ENCODE results near the gene TMBIM1. TPM values are rescaled to one million over a fixed set of nuclear protein-coding genes. Genes with fewer than 3 reads are reported as not detected.

TMBIM1 gene
- total RNA-seq, 6 donors from 2014 or later, result 112 to 359 (median 236) TPM

DNA sequence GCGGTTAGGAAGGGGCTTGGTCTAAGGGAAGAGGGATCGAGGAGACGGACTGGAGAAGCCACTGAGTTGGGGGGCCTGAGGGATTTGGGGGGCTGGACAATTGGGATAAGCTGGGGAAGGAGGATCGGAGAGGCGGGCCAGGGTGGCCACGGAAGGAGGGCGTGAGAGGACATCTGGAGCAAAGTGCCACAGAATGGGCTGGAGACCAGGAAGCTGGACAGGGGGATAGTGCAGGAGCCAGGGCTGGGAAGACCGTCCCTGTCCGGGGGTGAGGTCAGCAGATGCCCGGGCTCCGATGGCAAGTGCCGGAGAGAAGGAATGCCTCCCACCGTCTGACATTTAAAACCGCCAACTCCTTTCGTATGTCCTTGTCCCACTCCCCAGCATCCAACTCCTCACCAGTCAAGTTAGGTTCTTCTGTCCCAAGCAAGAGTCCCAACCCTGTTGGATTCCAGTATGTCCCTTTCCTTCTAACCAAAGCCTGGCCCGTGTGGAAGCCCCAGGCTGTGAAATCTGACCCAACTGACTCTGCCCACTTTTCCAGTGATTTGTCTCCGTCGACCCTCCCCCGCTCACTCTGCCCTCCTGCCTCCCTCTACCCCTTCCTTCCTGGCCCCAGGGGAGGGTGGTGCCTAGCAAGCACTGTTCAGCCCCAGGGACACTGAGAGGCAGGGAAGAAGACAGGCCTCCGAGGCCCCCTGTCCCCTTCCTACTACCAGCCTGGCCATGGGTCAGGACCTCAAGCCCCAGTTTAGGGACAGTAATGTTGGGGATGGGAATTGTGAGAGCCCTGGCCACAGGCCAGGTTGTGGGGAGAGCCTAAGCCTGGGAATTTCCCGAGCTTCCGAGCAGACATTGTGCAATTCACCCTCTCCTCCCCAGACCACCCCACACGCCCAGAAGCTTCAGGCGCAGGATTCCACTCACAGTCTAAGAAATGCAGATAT is 31.5 kb upstream of the TMBIM1 start:
- peak in 1 of 4 donors; percentile 67 for TF ChIP-seq POLR2A (IDR thresholded peaks at IDR 0.05)
- peak in 1 of 4 donors; percentile 30 for TF ChIP-seq EP300 (IDR thresholded peaks at IDR 0.05)
- TF ChIP-seq, protein P1, sequence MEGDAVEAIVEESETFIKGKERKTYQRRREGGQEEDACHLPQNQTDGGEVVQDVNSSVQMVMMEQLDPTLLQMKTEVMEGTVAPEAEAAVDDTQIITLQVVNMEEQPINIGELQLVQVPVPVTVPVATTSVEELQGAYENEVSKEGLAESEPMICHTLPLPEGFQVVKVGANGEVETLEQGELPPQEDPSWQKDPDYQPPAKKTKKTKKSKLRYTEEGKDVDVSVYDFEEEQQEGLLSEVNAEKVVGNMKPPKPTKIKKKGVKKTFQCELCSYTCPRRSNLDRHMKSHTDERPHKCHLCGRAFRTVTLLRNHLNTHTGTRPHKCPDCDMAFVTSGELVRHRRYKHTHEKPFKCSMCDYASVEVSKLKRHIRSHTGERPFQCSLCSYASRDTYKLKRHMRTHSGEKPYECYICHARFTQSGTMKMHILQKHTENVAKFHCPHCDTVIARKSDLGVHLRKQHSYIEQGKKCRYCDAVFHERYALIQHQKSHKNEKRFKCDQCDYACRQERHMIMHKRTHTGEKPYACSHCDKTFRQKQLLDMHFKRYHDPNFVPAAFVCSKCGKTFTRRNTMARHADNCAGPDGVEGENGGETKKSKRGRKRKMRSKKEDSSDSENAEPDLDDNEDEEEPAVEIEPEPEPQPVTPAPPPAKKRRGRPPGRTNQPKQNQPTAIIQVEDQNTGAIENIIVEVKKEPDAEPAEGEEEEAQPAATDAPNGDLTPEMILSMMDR (IDR thresholded peaks at IDR 0.05), result no peak
- peak; percentile 12 to 51 for TF ChIP-seq POLR2AphosphoS5 (IDR thresholded peaks at IDR 0.05)
- 4 to 9% methylated on average over 24 of the region's 24 CpGs for whole genome bisulfite sequencing, 2 donors
- Histone ChIP-seq H3K27me3 (no peaks in the 10 kb centered on the region), H3K9me3 (no peaks in the 10 kb centered on the region), H3K27ac (peak overlapping the region; percentile 77 to 94 (median 92)), H3K4me3 (peak overlapping the region; percentile 18 to 86 (median 76)), H3K4me1 (peaks cover 27 to 59% (median 52%) of the 10 kb centered on the region in 4 donors), H3K36me3 (no peaks in the 10 kb centered on the region)
- peak in 1 of 2 donors; percentile 65 for DNase-seq
- ATAC-seq (ENCODE audit: low FRiP score in 2 of 2), result peak; percentile 43 to 56

- DNase-seq (peak; percentile 90 to 94), ATAC-seq (ENCODE audit: low FRiP score in 2 of 2) (peak; percentile 84 to 87)
- H3K9me3 ChIP-seq, result no peaks in the 10 kb centered on the region
- peak overlapping the region; percentile 18 to 86 (median 76) for H3K4me3 ChIP-seq
- H3K36me3 ChIP-seq, result no peaks in the 10 kb centered on the region
- TF ChIP-seq EP300 (IDR thresholded peaks at IDR 0.05) (no peak), POLR2A (IDR thresholded peaks at IDR 0.05) (peak in 2 of 4 donors; percentile 53 to 86), POLR2AphosphoS5 (IDR thresholded peaks at IDR 0.05) (peak; percentile 37 to 50)
- TF ChIP-seq, protein P1 (IDR thresholded peaks at IDR 0.05), result no peak
- peaks cover 23 to 51% (median 48%) of the 10 kb centered on the region in 4 donors for H3K4me1 ChIP-seq
- H3K27me3 ChIP-seq, result no peaks in the 10 kb centered on the region
- peak overlapping the region; percentile 77 to 94 (median 92) for H3K27ac ChIP-seq
- 0% methylated on average over 7 to 47 of the region's 69 CpGs for WGBS, 2 donors
Observed at GRCh38 chr2:218322768-218323525, 30.6 kb upstream of the TMBIM1 start.

- no peaks in the 10 kb centered on the region for H3K27me3 ChIP-seq
- TF ChIP-seq POLR2A (IDR thresholded peaks at IDR 0.05) (no peak), POLR2AphosphoS5 (IDR thresholded peaks at IDR 0.05) (no peak), EP300 (IDR thresholded peaks at IDR 0.05) (no peak)
- TF ChIP-seq, protein P1 (IDR thresholded peaks at IDR 0.05), result no peak
- ATAC-seq (ENCODE audit: low FRiP score in 2 of 2), result no peak
- no peaks in the 10 kb centered on the region for H3K36me3 ChIP-seq
- no peak overlapping the region for H3K27ac ChIP-seq
- 89 to 94% methylated on average over 3 of the region's 3 CpGs for WGBS, 2 donors
- peaks cover 27 to 42% (median 36%) of the 10 kb centered on the region in 4 donors for H3K4me1 ChIP-seq
- H3K4me3 ChIP-seq, result no peak overlapping the region
- no peak for DNase-seq
- H3K9me3 ChIP-seq, result no peaks in the 10 kb centered on the region
Observed at GRCh38 chr2:218320704-218321336, 28.5 kb upstream of the TMBIM1 start.

GRCh38 chr2:218319813-218320365 is 27.6 kb upstream of the TMBIM1 start:
- H3K36me3 ChIP-seq, result no peaks in the 10 kb centered on the region
- 52 to 61% methylated on average over 6 of the region's 6 CpGs for WGBS, 2 donors
- H3K27me3 ChIP-seq, result no peaks in the 10 kb centered on the region
- no peak overlapping the region for H3K27ac ChIP-seq
- no peaks in the 10 kb centered on the region for H3K9me3 ChIP-seq
- peaks cover 27 to 39% (median 31%) of the 10 kb centered on the region in 4 donors for H3K4me1 ChIP-seq
- TF ChIP-seq, protein P1 (IDR thresholded peaks at IDR 0.05), result no peak
- TF ChIP-seq EP300 (IDR thresholded peaks at IDR 0.05), result no peak
- TF ChIP-seq POLR2A (IDR thresholded peaks at IDR 0.05), result no peak
- no peak for TF ChIP-seq POLR2AphosphoS5 (IDR thresholded peaks at IDR 0.05)
- DNase-seq (no peak), ATAC-seq (ENCODE audit: low FRiP score in 2 of 2) (no peak)
- H3K4me3 ChIP-seq, result no peak overlapping the region
